Kidney (tissue), 14 donors: ENCODE data around the gene AKIRIN1. TPM values are rescaled to one million over a fixed set of nuclear protein-coding genes. Genes with fewer than 3 reads are reported as not detected.
"Not testable (repeated sequence)": the region's sequence is repeated elsewhere in the genome, so short reads cannot be mapped to it uniquely, and the experiment has no call there.

Source experiments
- DNase-seq, 5 donors: peaks; one replicate each; pipeline ENCODE4 v3.0.0-alpha.2; 2013 to 2020
- FAIRE-seq: peaks from 2 replicates; lab custom pipeline; 2012; peaks lifted over from hg19 to GRCh38; lab: Jason Lieb, UNC
- H3K27ac ChIP-seq, 2 donors: one replicate each; pipeline ENCODE4 v1.7.0; 2013; ENCODE audit warnings: low read depth in 2 of 2, low read length in 2 of 2, inconsistent platforms in 1 of 2
- H3K27me3 ChIP-seq: one replicate; pipeline ENCODE4 v1.7.1; 2013; ENCODE audit warnings: low read length, inconsistent platforms; ENCODE audit not compliant: control insufficient read depth, insufficient read depth
- H3K36me3 ChIP-seq, 3 donors: one replicate each; pipeline versions ENCODE4 v1.7.0 to v1.7.1; 2013; ENCODE audit warnings: low read length in 3 of 3, control low read depth in 1 of 3, inconsistent platforms in 1 of 3; ENCODE audit not compliant: insufficient read depth in 3 of 3, control insufficient read depth in 2 of 3
- H3K4me1 ChIP-seq, 3 donors: one replicate each; pipeline versions ENCODE4 v1.7.0 to v1.7.1; 2013; ENCODE audit warnings: low read length in 3 of 3, inconsistent platforms in 1 of 3, low read depth in 1 of 3; ENCODE audit not compliant: control insufficient read depth in 2 of 3, insufficient read depth in 2 of 3
- H3K4me3 ChIP-seq, 3 donors: one replicate each; pipeline versions ENCODE4 v1.7.0 to v1.8.1; 2013; ENCODE audit warnings: low read length in 3 of 3, control low read depth in 1 of 3, inconsistent platforms in 1 of 3
- H3K9ac ChIP-seq, 3 donors: one replicate each; pipeline versions ENCODE4 v1.7.0 to v1.7.1; 2013; ENCODE audit warnings: low read length in 3 of 3, control low read depth in 1 of 3, inconsistent platforms in 1 of 3
- H3K9me3 ChIP-seq, 3 donors: one replicate each; pipeline versions ENCODE4 v1.7.0 to v1.7.1; 2013; ENCODE audit warnings: low read length in 3 of 3, control low read depth in 1 of 3, inconsistent platforms in 1 of 3; ENCODE audit not compliant: control insufficient read depth in 2 of 3, insufficient read depth in 1 of 3
- intact Hi-C: fragments of 100-400 bp; cut with DNase I; formaldehyde crosslinking; loops from one replicate; pipeline ENCODE4 v1.11.1; 2022
- polyA plus RNA-seq: library from polyadenylated mRNA; stranded (reverse); fragments of 350-450 nt; fragmentation: Illumina TruSeq; extraction: RNeasy Lipid Tissue Mini Kit (QIAGEN cat#74804); gene quantifications from one replicate; pipeline ENCODE4 v1.2.3, GENCODE V29; 2014; ENCODE audit warnings: low read depth, low replicate concordance; ENCODE audit not compliant: insufficient read depth
- total RNA-seq: library from RNA; stranded (reverse); fragmentation: NEBNext Ultra II Directional; extraction: Animal tissue kit (Norgen Biotek cat#: 25700); gene quantifications from one replicate; pipeline ENCODE4 v1.2.1, GENCODE V29; 2021
- TF ChIP-seq, protein P1 (sequence below): IDR thresholded peaks from 3 replicates; pipeline ENCODE4 v1.5.1; 2012; ENCODE audit warnings: mild to moderate bottlenecking, moderate library complexity, borderline replicate concordance; ENCODE audit not compliant: insufficient read depth; ENCODE audit errors: extremely low read depth
- donor health status: control.
- donor health status: control.
- donor health status: control.
- donor health status: control.
- donor health status: control.
- donor health status: DM: yes; HTN: yes; CAD: no.
- donor health status: Normal renal cell carcinoma (clear cell type).

AKIRIN1 gene
- total and polyA plus RNA-seq, 2 donors from 2014 or later = 40.7 to 56.9 TPM

DNA sequence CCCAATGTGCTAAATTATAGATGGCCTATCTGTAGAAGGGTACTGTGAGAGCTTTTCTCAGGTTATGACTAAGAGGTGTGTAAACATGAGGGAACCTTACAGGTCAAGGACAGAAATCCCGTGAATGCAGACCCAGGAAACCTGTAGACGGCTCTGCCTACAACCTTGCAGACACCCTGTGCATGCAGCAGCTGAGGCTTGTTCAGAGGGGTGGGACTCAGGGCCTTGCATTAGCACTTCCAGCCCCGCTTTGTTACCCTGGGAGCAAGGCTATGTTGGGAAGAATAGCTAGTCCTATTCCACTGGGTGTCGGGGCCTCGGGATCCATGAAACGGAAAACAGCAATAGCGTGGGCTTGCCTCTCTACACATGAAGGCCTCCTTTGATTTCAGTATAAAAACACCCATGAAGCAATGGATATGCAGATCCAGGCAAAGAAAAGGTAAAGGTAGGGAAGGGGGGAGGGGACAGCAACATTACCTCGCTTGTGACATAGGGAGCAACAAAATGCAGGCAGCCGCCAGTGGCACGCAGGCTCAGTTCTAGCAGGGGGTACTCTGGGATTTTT, 25.6 kb downstream of the AKIRIN1 start:
- FAIRE-seq = no peak

DNA sequence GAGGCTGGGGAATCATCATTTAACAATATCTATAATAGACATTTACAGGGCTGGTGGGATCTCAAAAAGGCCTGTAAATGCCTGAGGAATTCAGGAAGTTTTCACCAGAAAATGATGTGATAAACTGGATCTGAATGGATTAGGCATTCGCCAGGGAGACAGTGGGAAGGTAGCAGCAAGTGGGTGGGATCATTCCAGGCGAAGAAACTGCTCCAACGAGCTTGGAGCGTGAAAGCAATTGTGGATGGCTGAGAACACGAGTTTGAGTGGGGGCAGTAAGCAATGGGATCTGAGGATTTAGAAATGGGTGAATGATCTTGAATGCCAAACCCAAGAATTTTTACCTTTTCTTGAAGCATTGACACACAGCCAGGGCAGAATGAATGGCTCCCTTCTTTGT, 26.2 kb downstream of the AKIRIN1 start:
- FAIRE-seq (no peak), DNase-seq (no peak)
- H3K36me3 ChIP-seq = peaks cover 0 to 3% (median 0%) of the 10 kb centered on the region in 3 donors
- H3K9me3 ChIP-seq = no peaks in the 10 kb centered on the region
- H3K4me1 ChIP-seq = no peaks in the 10 kb centered on the region
- no peak overlapping the region for H3K9ac ChIP-seq
- TF ChIP-seq, protein P1, sequence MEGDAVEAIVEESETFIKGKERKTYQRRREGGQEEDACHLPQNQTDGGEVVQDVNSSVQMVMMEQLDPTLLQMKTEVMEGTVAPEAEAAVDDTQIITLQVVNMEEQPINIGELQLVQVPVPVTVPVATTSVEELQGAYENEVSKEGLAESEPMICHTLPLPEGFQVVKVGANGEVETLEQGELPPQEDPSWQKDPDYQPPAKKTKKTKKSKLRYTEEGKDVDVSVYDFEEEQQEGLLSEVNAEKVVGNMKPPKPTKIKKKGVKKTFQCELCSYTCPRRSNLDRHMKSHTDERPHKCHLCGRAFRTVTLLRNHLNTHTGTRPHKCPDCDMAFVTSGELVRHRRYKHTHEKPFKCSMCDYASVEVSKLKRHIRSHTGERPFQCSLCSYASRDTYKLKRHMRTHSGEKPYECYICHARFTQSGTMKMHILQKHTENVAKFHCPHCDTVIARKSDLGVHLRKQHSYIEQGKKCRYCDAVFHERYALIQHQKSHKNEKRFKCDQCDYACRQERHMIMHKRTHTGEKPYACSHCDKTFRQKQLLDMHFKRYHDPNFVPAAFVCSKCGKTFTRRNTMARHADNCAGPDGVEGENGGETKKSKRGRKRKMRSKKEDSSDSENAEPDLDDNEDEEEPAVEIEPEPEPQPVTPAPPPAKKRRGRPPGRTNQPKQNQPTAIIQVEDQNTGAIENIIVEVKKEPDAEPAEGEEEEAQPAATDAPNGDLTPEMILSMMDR = no peak
- H3K4me3 ChIP-seq = no peak overlapping the region
- no peak overlapping the region for H3K27ac ChIP-seq
- intact Hi-C loops = no loop called here
- no peaks in the 10 kb centered on the region for H3K27me3 ChIP-seq

More for the DNA sequence above, 25.6 kb downstream of the AKIRIN1 start:
- Histone ChIP-seq H3K9ac (no peak overlapping the region), H3K27me3 (no peaks in the 10 kb centered on the region), H3K9me3 (no peaks in the 10 kb centered on the region), H3K4me3 (no peak overlapping the region), H3K36me3 (peaks cover 0 to 3% (median 0%) of the 10 kb centered on the region in 3 donors), H3K27ac (no peak overlapping the region), H3K4me1 (no peaks in the 10 kb centered on the region)
- TF ChIP-seq, protein P1 = no peak
- intact Hi-C loops = no loop called here
- DNase-seq = no peak

DNA sequence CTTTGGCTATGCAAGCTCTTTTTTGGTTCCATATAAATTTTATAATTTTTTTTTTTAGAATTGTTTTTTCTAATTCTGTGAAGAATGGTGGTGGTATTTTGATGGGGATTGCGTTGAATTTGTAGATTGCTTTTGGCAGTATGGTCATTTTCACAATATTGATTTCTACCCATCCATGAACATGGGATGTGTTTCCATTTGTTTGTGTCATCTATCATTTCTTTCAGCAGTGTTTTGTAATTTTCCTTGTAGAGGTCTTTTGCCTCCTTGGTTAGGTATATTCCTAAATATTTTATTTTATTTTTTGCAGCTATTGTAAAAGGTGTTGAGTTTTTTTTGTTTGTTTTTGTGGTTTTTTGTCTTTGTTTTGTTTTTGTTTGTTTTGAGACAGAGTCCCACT, 29.4 kb downstream of the AKIRIN1 start:
- H3K36me3 ChIP-seq, FAIRE-seq, intact Hi-C loops, H3K27ac ChIP-seq, DNase-seq, H3K27me3 ChIP-seq, H3K9ac ChIP-seq, H3K4me1 ChIP-seq, H3K4me3 ChIP-seq, H3K9me3 ChIP-seq: not testable (repeated sequence)

DNA sequence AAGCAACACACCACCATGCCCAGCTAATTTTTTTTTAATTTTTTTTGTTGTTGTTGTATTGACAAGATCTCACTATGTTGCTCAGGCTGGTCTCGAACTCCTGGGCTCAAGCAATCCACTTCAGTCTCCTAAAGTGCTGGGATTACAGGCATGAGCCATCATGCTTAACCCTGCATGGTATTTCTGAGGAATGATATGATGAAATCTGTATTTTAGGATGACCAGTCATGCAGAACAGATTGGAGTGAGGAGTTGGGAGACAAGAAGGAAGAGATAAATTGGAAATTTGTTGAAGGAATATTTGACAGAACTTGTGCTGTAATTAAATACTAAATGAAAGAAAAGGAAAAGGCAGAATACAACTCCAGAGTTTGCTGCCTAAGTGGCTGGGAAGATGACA, 30.4 kb downstream of the AKIRIN1 start:
- TF ChIP-seq, protein P1 = no peak
- intact Hi-C loops = no loop called here

More for the DNA sequence above, 30.4 kb downstream of the AKIRIN1 start:
- DNase-seq = no peak
- FAIRE-seq = no peak
- Histone ChIP-seq H3K4me3 (no peak overlapping the region), H3K27me3 (no peaks in the 10 kb centered on the region), H3K36me3 (no peaks in the 10 kb centered on the region), H3K9me3 (no peaks in the 10 kb centered on the region), H3K9ac (no peak overlapping the region), H3K4me1 (peaks cover 0 to 6% (median 5%) of the 10 kb centered on the region in 3 donors), H3K27ac (no peak overlapping the region)
